GM21737 (cell line): ENCODE measurements around the gene CALCOCO2.
"Not testable (repeated sequence)": the region's sequence is repeated elsewhere in the genome, so short reads cannot be mapped to it uniquely, and the experiment has no call there.

Source experiments
- ATAC-seq: cut with Tn5 transposase; IDR thresholded peaks from one replicate; pipeline ENCODE4 v1.9.1; 2021; ENCODE audit warnings: mild to moderate bottlenecking, moderate library complexity; ENCODE audit not compliant: unreplicated experiment

CALCOCO2 gene

DNA sequence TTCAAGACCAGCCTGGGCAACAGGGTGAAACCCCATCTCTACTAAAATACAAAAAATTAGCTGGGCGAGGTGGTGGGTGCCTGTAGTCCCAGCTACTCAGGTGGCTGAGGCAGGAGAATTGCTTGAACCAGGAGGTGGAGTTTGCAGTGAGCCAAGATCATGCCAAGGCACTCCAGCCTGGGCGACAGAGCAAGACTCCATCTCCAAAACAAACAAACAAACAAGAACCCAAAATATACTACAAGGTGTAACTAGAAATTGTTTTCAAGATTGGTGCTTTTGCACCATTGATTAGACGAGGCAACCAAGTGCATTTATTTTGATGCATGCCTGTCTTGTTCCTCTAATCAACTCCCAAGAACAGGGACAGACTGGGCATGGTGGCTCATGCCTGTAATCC, 41.6 kb downstream of the CALCOCO2 start:
- not testable (repeated sequence) for ATAC-seq

DNA sequence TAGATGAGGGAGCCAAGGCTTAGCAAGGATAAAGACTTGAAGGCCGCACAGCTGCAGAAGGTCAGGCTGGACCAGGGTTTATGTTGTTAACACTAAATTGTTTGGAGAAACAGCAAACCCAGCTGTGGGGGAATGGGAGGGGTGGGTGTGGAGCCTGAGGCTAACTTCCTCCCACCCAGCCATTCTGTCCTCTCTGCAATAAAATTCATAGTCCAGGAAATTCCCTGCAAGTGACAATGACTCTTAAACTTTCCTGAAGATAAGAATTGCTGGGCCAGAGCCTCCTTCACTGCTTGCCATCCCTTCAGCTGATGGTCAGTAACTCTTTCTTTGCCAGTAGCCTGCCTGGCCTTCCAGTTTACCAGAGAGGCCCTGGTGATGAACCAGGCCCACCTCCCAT, 42.4 kb downstream of the CALCOCO2 start:
- ATAC-seq: no peak

DNA sequence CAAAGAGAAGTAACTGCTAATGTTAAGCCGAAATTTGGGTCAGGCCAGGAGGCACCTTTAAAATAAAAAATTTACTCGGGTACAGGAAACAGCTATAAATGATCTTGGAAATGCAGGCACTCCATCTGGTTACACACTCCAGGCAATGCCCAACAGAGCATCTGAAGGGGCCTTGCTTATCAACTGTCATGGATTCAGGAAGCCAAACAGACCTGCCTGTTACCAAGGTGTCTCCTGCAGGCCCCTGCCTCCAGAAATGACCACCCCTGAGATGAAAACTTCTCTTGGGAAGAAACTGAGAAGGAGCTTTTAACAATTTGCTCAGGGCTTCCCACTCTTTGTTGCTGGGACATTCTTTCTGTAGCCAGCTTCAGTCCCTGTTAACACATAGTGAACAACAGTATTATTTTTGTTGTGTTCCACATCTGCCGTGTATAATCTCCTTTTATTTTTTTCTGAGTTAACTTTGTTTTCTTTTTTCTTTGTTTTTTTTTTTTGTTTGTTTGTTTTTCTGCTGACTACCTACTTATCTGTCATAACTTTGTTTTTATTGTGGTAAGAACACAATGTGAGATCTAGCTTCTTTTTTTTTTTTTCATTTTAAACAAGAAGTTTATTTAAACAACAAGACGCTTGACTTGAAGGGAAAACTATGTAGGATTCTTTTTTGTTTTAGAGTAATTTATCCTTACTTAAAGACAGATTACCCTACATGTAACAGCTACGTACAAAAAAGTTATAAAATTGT, 43.0 kb downstream of the CALCOCO2 start:
- no peak for ATAC-seq

DNA sequence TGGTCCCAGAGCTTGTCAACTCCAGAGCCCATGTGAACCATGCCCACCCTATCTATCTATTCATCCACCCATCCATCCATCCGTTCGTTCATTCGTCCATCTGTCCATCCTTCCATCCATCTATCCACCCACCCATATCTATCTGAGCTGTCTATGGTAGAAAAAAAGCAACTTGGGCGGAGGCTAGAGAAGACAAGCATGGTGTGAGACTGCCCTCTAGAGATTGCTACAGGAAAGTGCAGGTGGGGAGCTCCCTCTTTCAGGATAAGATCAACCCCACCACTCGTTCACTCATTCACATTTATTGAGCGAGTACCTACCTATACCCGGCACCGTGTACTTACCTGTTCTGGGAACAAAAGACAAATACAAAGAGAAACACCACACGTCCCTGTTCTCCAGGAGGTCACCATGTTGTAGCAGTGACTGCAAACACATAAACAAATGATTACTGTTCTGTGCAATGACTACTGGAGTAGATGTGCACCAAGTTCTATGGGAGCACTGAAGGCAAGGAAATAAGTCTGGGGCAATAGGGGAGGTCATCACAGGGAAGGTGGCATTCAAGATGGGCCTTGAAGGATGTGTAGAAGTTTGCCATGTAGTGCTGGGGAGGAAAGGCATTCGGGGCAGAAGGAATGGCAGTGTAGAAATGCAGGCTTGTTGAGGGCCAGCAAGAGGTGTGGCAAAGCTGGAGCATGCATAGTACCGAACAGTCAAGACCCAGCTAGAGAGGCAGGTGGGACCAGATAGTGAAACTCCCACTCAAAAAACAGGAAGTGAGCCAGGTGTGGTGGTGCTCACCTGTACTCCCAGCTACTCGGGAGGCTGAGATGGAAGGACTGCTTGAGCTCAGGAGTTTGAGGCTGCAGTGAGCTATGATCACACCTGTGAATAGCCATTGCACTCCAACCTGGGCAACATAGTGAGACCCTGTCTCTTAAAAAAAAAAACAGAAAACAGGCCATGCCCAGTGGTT, 48.4 kb downstream of the CALCOCO2 start:
- no peak for ATAC-seq

DNA sequence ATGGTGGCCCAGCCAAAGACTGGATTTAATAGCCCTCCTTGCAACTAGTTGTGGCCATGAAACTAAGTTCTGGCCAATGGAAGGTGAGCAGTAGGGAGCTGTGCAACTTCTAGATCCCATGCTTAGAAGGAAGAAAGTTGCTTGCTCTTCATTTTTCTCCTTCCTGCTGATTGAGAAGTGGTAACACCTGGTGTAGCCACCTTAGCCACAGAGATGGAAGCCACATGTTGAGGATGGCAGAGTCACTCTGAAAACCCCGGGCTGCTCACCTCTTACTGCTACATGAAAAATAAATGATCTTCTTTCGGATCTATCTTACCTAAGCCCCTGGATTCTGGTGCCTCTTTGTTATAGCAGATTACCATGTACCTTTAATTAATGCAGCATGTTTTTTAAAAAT, 51.4 kb downstream of the CALCOCO2 start:
- no peak for ATAC-seq

DNA sequence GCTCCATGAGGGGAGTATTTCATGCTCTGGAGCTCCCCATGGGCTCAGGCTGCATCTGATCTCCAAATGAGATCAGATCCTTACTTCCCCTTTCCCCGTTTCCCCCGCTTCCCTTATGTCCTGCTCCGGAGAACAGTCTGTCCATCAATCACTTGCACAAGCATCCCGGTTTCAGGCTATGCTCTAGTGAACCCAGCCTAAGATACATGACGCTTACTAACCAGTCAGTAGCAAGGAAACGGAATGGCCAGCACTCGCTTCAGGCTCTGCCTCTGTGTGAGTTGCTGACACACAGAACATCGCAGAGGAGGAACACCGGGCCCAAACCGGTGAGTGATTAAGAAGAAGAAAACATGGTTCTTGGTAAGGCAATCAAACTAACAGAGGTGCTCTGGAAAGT, 52.3 kb downstream of the CALCOCO2 start:
- no peak for ATAC-seq

DNA sequence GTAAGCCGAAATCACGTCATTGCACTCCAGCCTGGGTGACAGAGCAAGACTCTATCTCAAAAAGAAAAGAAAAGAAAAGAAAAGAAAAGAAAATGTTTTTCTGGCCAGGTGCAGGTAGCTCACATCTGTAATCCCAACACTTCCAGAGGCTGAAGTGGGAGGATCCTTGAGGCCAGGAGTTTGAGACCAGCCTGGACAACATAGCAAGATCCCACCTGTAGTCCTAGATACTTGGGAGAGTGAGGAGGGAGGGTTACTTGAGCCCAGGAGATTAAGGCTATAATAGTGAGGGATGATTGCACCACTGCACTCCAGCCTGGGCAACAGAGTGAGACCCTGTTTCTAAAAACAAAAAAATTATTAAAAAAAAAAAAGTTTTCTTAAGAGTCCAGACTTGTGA, 59.3 kb downstream of the CALCOCO2 start:
- no peak for ATAC-seq

DNA sequence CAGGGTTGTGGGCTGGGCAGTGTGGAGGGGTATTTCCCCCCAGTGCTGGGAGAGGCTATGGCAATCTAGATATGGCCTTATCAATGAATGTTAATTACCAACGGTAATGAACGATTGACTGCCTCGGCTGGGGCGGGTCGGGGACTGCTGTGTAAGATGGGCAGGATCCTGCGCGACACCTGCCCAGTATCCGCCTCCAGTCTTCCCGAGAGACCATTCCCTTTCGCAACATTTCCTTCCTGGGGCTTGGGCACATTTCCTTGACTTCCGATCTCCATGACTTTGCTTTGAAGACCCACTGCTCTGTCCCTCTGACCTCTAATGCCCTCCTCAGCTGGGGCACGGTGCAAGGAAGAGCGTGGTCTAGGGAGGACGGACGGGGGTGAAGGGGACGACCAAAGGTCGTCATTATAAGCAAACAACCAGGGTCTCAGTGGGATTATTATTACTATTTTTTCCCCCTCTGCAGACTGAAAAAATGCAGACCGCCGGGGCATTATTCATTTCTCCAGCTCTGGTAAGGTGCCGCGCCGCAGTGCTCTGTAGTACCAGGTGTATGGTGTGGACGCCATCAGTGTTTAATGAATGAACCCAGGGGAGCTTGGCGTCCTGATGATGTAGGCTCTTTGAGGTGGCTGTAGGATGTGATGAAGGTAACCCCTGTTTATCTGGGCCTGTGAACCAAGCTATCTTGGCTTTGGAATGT, 62.3 kb downstream of the CALCOCO2 start:
- no peak for ATAC-seq

DNA sequence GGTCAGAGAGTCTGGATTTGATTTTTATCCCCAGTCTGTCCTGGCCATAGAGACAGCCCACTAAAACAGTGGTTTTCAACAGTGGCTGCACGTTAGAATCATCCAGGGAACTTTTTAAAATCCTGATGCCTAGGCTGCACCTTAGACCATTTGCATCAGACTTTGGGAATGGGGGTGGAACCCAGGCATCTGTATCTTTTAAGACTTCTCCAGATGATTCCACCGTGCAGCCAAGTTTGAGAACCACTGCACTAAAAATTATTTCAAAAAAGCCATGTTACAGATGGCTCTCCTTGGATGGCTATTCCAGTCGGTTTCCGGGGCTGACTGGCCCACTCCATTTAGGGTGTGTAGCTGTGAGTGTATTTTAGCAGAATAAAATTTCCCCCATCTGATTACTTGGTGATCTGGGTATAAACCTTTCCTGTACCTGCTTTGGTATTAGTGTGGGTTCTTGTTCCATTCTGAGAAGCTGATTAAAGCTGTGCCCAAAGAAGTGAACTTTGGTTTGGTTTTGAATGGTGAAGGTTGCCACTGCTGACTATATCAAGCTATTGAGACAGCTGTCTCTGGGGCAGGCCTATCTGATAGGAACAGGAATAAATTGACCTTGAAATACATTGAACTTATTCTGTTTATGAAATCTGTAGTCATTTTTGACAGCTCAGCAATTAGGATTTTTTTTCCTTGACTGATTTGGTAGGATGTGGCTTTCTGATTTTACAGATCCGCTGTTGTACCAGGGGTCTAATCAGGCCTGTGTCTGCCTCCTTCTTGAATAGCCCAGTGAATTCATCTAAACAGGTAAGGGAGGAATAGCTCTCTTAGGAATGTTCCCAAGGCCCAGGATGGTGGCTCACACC, 63.0 kb downstream of the CALCOCO2 start:
- no peak for ATAC-seq

DNA sequence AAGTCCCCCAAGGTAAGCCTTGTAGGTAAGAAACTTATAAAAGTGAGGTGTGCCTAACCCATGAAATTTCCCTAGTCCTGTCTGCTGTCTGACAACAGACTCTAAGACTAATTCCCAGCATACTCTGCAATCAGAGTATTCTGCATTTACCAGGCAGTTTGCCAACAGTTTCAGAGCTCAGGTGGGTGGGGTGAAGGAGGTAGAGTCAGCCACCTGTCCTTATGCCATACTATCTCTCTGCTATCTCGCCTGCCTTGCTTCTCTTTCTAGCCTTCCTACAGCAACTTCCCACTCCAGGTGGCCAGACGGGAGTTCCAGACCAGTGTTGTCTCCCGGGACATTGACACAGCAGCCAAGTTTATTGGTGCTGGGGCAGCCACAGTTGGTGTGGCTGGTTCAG, 64.1 kb downstream of the CALCOCO2 start:
- no peak for ATAC-seq

DNA sequence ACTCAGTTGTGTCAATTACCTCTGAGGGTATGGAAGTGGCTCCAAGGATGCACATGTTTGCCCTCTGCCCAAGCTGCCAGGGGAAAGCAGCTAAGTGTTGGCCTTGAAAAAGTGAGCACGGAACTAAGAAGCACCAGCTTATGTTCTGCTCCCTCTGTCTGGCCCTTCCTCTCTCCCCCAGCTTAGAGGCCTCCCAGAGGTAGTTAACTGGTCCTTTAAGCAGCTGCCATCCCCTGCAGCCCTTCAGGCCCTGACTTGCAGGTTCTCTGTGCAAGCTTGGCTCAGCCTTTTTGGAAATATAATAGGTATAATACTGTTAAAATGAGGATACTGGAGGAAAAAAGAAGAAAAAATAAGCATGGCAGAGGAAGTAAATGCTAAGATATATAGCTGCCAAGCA, 70.4 kb downstream of the CALCOCO2 start:
- no peak for ATAC-seq

DNA sequence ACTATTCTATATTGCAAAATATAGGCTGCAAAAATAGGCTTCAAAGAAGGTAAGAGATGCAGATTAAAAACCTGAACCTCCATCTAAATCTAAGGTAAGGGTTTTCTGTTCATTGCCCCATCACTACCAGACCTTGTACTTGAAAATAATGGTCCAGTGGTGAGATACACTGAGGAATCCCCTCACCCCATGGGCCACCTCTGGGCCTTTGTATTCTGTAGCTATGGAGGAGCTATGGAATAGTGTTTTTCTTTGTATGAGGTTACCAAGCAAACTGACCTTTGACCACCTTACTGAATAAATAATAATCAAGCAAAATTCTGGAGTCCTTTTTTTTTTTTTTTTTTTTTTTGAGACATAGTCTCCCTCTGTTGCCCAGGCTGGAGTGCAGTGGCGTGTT, 72.6 kb downstream of the CALCOCO2 start:
- ATAC-seq: no peak

DNA sequence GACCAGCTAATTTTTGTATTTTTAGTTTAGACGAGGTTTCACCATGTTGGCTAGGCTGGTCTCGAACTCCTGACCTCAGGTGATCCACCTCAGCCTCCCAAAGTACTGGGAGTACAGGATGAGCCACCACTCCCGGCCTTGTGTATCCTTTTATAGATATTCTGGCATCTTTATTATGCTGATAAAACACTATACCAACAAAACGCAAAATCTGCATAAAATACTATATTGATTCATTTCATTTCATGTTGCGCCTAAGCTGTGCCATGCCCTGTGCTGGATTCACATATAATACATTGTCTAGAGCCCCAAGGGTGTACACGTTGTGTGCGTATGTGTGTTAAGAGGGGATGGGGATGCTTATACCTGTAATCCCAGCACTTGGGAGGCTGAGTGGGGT, 73.6 kb downstream of the CALCOCO2 start:
- no peak for ATAC-seq

DNA sequence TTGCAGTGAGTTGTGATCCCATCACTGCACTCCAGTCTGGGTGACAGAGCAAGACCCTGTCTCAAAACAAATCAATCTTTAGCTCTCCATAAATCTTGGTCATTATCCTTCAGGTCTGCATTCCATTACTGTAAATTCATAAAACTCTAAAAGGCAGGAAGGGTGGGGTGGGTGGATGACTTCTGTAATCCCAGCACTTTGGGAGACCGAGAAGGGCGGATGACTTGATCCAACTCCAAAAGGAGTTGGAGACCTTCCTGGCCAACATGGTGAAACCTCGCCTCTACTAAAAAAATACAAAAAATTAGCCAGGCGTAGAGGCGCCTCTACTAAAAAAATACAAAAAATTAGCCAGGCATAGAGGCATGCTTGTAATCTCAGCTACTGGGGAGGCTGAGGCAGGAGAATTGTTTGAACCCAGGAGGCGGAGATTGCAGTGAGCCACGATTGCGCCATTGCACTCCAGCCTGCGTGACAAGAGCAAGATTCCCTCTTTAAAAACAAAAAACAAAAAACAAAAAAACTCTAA, 75.2 kb downstream of the CALCOCO2 start:
- no peak for ATAC-seq

DNA sequence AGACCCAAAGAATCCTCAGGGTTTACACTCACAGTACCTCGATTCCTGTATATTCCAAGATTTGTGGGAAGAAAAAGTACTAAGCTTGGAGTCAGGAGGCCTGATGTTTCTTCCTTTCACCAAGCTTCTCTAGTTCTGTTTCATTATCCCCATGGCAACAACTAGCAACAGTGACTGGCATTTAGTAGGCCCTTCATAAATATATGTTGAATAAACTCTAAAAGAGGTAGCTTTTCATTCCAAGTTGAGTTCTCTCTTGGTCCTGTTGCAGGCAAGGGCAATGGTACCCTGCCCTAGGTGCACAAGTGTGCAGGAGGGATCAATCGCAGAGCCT, 76.8 kb downstream of the CALCOCO2 start:
- ATAC-seq: no peak

DNA sequence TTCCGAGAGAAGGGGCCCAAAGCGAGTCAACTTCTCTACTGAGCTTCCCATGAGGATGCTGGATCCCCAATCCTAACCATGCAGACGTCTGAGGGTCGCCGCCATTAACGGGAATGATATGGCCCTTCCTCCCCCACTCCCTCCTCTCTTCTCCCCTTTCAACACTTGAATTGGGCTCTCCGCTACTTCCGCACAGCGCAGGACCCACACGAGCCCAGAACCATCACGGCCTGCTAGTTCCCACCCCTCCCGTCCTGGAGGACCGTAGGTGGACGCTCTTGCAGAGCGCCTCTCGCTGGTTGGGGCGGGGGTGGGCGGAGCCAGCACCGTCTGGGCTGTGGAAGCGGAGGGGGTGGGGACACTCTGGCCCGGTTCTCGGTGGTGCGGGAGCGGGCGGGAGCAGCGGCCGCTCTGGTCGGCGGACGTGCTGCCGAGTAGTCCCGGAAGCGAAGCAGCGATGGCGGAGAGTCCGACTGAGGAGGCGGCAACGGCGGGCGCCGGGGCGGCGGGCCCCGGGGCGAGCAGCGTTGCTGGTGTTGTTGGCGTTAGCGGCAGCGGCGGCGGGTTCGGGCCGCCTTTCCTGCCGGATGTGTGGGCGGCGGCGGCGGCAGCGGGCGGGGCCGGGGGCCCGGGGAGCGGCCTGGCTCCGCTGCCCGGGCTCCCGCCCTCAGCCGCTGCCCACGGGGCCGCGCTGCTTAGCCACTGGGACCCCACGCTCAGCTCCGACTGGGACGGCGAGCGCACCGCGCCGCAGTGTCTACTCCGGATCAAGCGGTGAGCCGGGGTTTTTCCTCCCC, 77.4 kb downstream of the CALCOCO2 start, which contains the start of gene UBE2Z:
Gene UBE2Z (plus strand): TSS at position 361 of the 797 bp plus-strand sequence. CDS start 97 bp downstream, at position 458.
- peak; percentile 74 for ATAC-seq

DNA sequence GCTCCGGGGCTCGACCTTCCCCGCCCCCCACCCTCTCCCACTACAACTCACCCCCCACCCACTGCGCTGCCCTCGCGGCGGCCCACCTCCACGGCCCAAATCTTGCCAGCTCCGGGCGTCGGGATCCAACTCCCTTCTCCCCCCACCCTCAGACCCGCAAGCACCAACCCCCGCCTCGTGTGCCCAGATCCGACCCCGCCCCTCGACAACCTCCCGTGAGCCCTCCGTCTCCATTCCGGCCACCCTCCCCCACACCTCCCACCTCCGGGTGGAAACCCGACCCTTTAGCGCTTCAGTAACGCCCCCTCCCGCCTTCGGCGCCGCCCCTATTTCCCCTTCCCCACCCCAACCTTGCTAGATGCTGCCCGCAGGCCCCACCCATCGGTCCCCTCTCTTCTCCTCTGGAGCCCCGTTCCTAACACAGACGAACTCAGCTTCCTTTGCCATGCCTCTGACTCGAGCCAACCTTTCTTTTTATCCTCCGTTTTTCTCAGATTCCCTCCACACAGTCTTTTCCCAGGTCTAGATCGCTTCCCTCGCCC, 78.1 kb downstream of the CALCOCO2 start:
- peak; percentile 49 for ATAC-seq

DNA sequence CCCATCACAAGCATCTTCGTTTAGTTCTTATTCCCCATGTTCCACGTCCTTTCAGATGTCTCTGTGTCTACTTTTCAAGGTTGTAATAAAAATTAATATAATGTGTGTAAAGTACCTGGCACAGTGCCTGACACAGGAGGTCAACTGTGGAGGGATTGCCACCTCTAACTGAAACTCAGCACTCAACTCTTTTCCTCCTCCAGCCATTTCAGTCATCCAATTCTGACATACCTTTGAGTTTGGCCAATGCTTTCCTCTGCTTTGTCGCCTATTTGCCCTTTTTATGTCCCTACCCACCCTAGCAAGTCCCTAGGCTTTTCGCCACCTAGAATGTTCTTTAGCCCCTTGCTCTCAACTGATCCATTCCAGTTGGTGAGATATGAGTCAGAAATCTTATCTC, 78.9 kb downstream of the CALCOCO2 start:
- ATAC-seq: no peak

DNA sequence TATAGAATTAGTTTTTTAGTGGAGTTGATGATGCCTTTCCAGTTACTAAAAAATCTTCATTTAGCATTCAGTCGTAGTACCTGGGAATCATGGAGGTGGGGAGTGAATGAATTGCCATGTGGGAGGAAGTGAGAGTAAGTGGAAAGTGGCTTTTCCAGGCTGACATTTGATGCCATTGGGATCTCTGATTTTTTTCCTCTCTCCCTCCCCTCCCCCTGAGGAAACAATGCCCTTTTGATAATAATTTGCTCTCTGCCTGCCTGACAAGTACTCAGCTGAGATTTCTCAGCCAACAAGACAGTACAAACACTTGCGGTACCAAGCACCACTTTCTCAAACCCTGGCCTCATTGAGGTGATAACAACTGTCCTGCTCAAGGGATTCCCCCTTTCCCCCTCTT, 79.5 kb downstream of the CALCOCO2 start:
- no peak for ATAC-seq
